ENCODE measurements around the gene HELZ.
"Not testable (repeated sequence)": the region's sequence is repeated elsewhere in the genome, so short reads cannot be mapped to it uniquely, and the experiment has no call there.

The HELZ gene

GRCh38 chr17:67047382-67047781 is 197.6 kb downstream of the HELZ start:
- DNase-seq, result no peak

- DNase-seq, result no peak
Measured at GRCh38 chr17:67046398-67046797, 198.6 kb downstream of the HELZ start.

- DNase-seq, result no peak
Measured at GRCh38 chr17:67044940-67045339, 200.1 kb downstream of the HELZ start.

- no peak for DNase-seq
Measured at GRCh38 chr17:67044016-67044772, 200.8 kb downstream of the HELZ start, which contains the start of gene CACNG1. TSS of gene CACNG1 (plus strand) at chr17:67044554. CDS start at chr17:67044661, 107 bp downstream.

GRCh38 chr17:67043283-67043682 is 201.7 kb downstream of the HELZ start:
- no peak for DNase-seq

GRCh38 chr17:67041941-67042899 is 202.8 kb downstream of the HELZ start:
- DNase-seq, result no peak

GRCh38 chr17:67041531-67041930 is 203.5 kb downstream of the HELZ start:
- DNase-seq, result no peak

GRCh38 chr17:67041119-67041518 is 203.9 kb downstream of the HELZ start:
- DNase-seq, result not testable (repeated sequence)

- DNase-seq, result no peak
Measured at GRCh38 chr17:67040652-67041051, 204.3 kb downstream of the HELZ start.

GRCh38 chr17:67038861-67039365 is 206.1 kb downstream of the HELZ start:
- no peak for DNase-seq

- DNase-seq, result no peak
Measured at GRCh38 chr17:67035131-67036083, 209.6 kb downstream of the HELZ start.

- DNase-seq, result no peak
Measured at GRCh38 chr17:67033613-67034012, 211.4 kb downstream of the HELZ start.

- DNase-seq, result no peak
Measured at GRCh38 chr17:67032985-67033384, 212.0 kb downstream of the HELZ start.

- no peak for DNase-seq
Measured at GRCh38 chr17:67032382-67032781, 212.6 kb downstream of the HELZ start.

GRCh38 chr17:67030641-67031040 is 214.4 kb downstream of the HELZ start:
- no peak for DNase-seq

- DNase-seq, result no peak
Measured at GRCh38 chr17:67027031-67027628, 217.9 kb downstream of the HELZ start.

GRCh38 chr17:67026341-67026740 is 218.7 kb downstream of the HELZ start:
- DNase-seq, result no peak

- no peak for DNase-seq
Measured at GRCh38 chr17:67025216-67025792, 219.7 kb downstream of the HELZ start.

- DNase-seq, result no peak
Measured at GRCh38 chr17:67024736-67025135, 220.3 kb downstream of the HELZ start.

GRCh38 chr17:67022451-67022810 is 222.6 kb downstream of the HELZ start:
- DNase-seq, result no peak

- DNase-seq, result no peak
Measured at GRCh38 chr17:67021743-67022450, 223.1 kb downstream of the HELZ start.

Data from CD4-positive, alpha-beta T cell treated with Interleukin-15 for 1 hour (primary cell).